GM23248 (cell line): ENCODE results near the gene PTTG1. TPM values are rescaled to one million over a fixed set of nuclear protein-coding genes. Genes with fewer than 3 reads are reported as not detected.

Experiments
- DNase-seq: peaks from one replicate; pipeline ENCODE4 v3.0.0-alpha.2; 2015
- H2AFZ ChIP-seq: fragments of 200-600 bp; sonication (generic); 2 replicates; pipeline ENCODE4 v1.6.1; 2016; ENCODE audit warnings: antibody characterized with exemption
- H3F3A ChIP-seq: fragments of 200-600 bp; sonication (generic); 2 replicates; pipeline ENCODE4 v1.6.1; 2016; ENCODE audit warnings: mild to moderate bottlenecking, antibody characterized with exemption, mixed run types; ENCODE audit not compliant: insufficient read depth
- H3K27ac ChIP-seq: fragments of 200-600 bp; sonication (generic); 2 replicates; pipeline ENCODE4 v1.5.1; 2016; ENCODE audit warnings: mild to moderate bottlenecking
- H3K27me3 ChIP-seq: fragments of 200-600 bp; sonication (generic); replicated peaks from 2 replicates; pipeline ENCODE4 v1.6.1; 2016; ENCODE audit warnings: mild to moderate bottlenecking; ENCODE audit not compliant: insufficient read depth
- H3K36me3 ChIP-seq: fragments of 200-600 bp; sonication (generic); 2 replicates; pipeline ENCODE4 v1.6.1; 2016; ENCODE audit warnings: low read depth, mild to moderate bottlenecking
- H3K4me1 ChIP-seq: fragments of 200-600 bp; sonication (generic); 2 replicates; pipeline ENCODE4 v1.6.1; 2016; ENCODE audit warnings: mild to moderate bottlenecking; ENCODE audit not compliant: insufficient read depth
- H3K4me2 ChIP-seq: fragments of 200-600 bp; sonication (generic); one replicate; pipeline ENCODE4 v1.6.1; 2016; ENCODE audit warnings: mild to moderate bottlenecking; ENCODE audit not compliant: unreplicated experiment
- H3K4me3 ChIP-seq: fragments of 200-600 bp; sonication (generic); 2 replicates; pipeline ENCODE4 v1.5.1; 2016; ENCODE audit warnings: mild to moderate bottlenecking
- H3K79me2 ChIP-seq: fragments of 200-600 bp; sonication (generic); 2 replicates; pipeline ENCODE4 v1.6.1; 2016; ENCODE audit warnings: mild to moderate bottlenecking; ENCODE audit not compliant: insufficient read depth
- H3K9ac ChIP-seq: fragments of 200-600 bp; sonication (generic); 2 replicates; pipeline ENCODE4 v1.6.1; 2016; ENCODE audit warnings: mild to moderate bottlenecking
- H3K9me2 ChIP-seq: fragments of 200-600 bp; sonication (generic); 2 replicates; pipeline ENCODE4 v1.6.1; 2016; ENCODE audit warnings: mixed run types, mild to moderate bottlenecking, moderate library complexity; ENCODE audit not compliant: insufficient read depth
- H3K9me3 ChIP-seq: fragments of 200-600 bp; sonication (generic); one replicate; pipeline ENCODE4 v1.6.1; 2017; ENCODE audit warnings: low read depth
- H4K20me1 ChIP-seq: fragments of 200-600 bp; sonication (generic); 2 replicates; pipeline ENCODE4 v1.6.0; 2016; ENCODE audit not compliant: insufficient read depth
- EZH2 ChIP-seq: fragments of 200-600 bp; sonication (generic); IDR thresholded peaks from 2 replicates; pipeline ENCODE4 v1.6.1; 2018; ENCODE audit warnings: antibody characterized with exemption, mild to moderate bottlenecking; ENCODE audit not compliant: insufficient read depth, poor library complexity, severe bottlenecking
- EZH2phosphoT487 ChIP-seq: fragments of 200-600 bp; sonication (generic); IDR thresholded peaks from 2 replicates; pipeline ENCODE4 v1.6.1; 2018; ENCODE audit warnings: antibody characterized with exemption, moderate library complexity, mild to moderate bottlenecking, low read depth; ENCODE audit not compliant: insufficient read depth
- WGBS, 2 experiments: methylation state at CpG; one replicate each; pipeline ENCODE4 v1.1.6; 2015 to 2017; ENCODE audit warnings: low lambda C conversion rate in 2 of 2, low coverage in 1 of 2; ENCODE audit errors: missing lambda C conversion rate in 2 of 2; 5-methylcytosine and 5-hydroxymethylcytosine counted together
- in situ Hi-C: fragments of 300-500 bp; cut with MboI; formaldehyde crosslinking; loops from 2 replicates; pipeline ENCODE4 v1.15.0; 2020
- polyA plus RNA-seq: library from polyadenylated mRNA; unstranded; fragments of >200 nt; fragmentation: Nextera tagmentation; extraction: Ambion mirVana; gene quantifications from 2 replicates; pipeline ENCODE4 v1.2.1, GENCODE V29; 2016
- total RNA-seq: library from RNA; depleted of rRNA; stranded (reverse); fragments of >200 nt; shearing (Covaris generic); gene quantifications from 2 replicates; pipeline ENCODE4 v1.2.3, GENCODE V29; 2014

The PTTG1 gene
- total and polyA plus RNA-seq, 2 experiments from 2014 or later, result 49.0 to 96.0 TPM

DNA sequence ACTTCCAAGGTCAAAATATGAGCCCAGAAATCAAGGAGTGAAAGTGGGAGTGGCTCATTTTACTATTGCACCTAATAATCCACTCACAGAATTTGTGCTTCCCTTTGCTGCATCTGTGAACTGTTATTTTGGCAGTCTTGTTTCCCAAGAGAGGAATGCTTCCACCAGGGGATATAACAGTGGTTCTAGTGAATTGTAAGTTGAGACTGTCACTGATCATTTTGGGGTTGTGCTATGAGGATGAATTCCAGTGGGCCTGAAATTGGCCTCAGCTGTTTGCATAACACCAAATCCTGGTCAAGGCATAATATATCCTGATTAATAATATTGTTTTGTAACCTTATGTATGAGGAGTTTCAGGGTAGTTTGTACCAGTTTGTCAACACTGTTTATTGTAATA lies 36.2 kb upstream of the PTTG1 start:
- Histone ChIP-seq H3K79me2 (no peaks in the 10 kb centered on the region), H3K9me2 (no peaks in the 10 kb centered on the region), H2AFZ (no peak overlapping the region), H3F3A (no peaks in the 10 kb centered on the region), H3K9me3 (no peaks in the 10 kb centered on the region), H4K20me1 (no peaks in the 10 kb centered on the region), H3K27ac (no peak overlapping the region), H3K4me3 (no peak overlapping the region), H3K4me2 (no peak overlapping the region), H3K9ac (no peak overlapping the region), H3K27me3 (no peaks in the 10 kb centered on the region), H3K4me1 (no peaks in the 10 kb centered on the region), H3K36me3 (no peaks in the 10 kb centered on the region)
- in situ Hi-C loops, result no loop called here
- TF ChIP-seq EZH2phosphoT487 (no peak), EZH2 (no peak)
- DNase-seq, result no peak

DNA sequence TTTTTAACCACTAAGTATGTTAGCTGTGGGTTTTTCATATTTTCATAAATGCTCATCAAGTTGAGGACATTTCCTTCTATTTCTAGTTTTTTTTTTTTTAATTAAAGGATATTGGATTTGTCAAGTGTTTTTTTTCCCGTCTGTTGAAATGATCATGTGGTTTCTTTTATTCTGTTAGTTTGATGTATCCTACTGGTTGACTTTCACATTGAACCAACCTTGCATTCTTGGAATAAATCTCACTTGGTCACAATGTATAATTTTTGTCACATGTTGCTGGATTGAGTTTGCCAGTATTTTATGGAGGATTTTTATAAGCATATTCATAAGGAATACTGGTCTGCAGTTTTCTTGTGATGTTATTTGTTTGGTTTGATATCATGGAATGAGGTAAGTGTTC lies 34.2 kb upstream of the PTTG1 start:
- H3K79me2 ChIP-seq, result no peaks in the 10 kb centered on the region
- no peak for DNase-seq
- TF ChIP-seq EZH2phosphoT487 (no peak), EZH2 (no peak)
- no peaks in the 10 kb centered on the region for H3K36me3 ChIP-seq
- no peaks in the 10 kb centered on the region for H3K27me3 ChIP-seq
- H3K9ac ChIP-seq, result no peak overlapping the region
- H2AFZ ChIP-seq, result no peak overlapping the region
- H3K4me2 ChIP-seq, result no peak overlapping the region
- no peaks in the 10 kb centered on the region for H4K20me1 ChIP-seq
- no peak overlapping the region for H3K27ac ChIP-seq
- in situ Hi-C loops, result no loop called here
- H3K4me1 ChIP-seq, result no peaks in the 10 kb centered on the region
- no peaks in the 10 kb centered on the region for H3K9me3 ChIP-seq
- H3F3A ChIP-seq, result no peaks in the 10 kb centered on the region
- no peaks in the 10 kb centered on the region for H3K9me2 ChIP-seq
- WGBS, 2 experiments, result 92 to 95% methylated on average over 1 of the region's 1 CpG
- no peak overlapping the region for H3K4me3 ChIP-seq

DNA sequence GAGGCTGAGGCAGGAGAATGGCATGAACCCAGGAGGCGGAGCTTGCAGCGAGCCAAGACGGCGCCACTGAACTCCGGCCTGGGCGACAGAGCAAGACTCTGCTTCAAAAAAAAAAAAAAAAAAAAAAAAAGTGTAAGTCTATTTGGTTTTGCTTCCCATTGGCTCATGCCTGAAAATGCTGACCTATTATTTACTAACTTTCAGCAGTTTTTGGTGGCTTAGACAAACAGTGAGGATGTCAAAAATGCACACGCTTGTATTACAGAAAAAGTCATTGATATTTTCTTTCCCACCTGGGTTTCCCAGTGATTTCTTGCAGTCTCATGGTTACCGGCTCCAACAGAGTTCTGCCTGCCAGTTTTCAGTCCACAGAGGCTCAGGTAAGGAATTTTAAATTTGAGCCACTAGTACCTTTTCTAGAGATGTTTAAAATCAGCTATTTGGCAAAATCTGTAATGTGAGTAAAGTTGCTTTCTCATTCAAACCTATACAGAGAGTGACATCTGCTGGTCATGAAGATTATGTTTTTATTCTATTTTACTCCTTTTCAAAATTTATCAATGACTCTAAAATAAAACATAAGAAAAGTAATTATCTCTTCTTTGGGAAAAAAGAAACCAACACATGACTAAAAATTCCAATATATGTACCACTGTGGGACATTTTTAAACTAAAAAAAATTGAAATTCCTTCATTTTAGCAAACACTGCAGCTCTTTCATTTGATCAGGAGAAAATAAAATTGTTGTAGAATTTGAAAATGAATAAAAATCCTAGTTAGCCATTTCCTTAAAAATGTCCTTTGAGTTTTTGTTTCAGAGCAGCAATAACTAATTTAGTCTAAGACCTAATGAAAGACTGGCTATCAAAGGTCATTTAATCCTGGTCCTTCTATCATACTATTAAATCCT lies 30.6 kb upstream of the PTTG1 start:
- WGBS, 2 experiments, result 59 to 77% methylated on average over 6 to 8 of the region's 8 CpGs
- Histone ChIP-seq H3K4me3 (no peak overlapping the region), H3K4me1 (0 out of 2 replicates have a peak, but pooled peaks cover 8% of the 10 kb centered on the region), H4K20me1 (no peaks in the 10 kb centered on the region), H3F3A (peaks cover 7% of the 10 kb centered on the region; the same call in 1 of the 2 replicates), H3K9ac (no peak overlapping the region), H3K4me2 (no peak overlapping the region), H3K36me3 (no peaks in the 10 kb centered on the region), H3K9me3 (no peaks in the 10 kb centered on the region), H3K79me2 (peaks cover 2% of the 10 kb centered on the region; the same call in 1 of the 2 replicates), H3K9me2 (no peaks in the 10 kb centered on the region), H3K27ac (no peak overlapping the region), H2AFZ (no peak overlapping the region), H3K27me3 (no peaks in the 10 kb centered on the region)
- in situ Hi-C loops, result no loop called here
- DNase-seq, result peak; percentile 62
- no peak for TF ChIP-seq EZH2phosphoT487
- TF ChIP-seq EZH2, result no peak

DNA sequence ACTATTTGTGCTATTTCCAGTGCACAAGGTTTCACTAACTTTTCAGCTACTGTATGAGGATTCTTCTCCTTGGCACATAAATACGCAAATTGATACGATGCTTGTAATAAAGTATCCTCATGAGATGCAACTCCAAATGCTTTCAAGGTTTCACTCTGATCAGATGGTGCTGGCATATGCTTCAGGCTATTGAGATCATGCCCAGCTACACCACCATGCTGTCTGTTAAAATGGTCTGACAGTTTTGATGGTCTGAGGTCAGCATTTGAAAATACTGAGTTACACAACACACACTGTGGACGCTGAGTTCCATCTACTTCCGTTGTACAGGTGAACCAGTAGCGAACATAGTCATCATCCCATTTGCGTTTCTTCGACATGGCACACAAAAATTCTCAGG lies 26.5 kb upstream of the PTTG1 start:
- no peaks in the 10 kb centered on the region for H3K9me3 ChIP-seq
- H3K36me3 ChIP-seq, result no peaks in the 10 kb centered on the region
- H3K9ac ChIP-seq, result no peak overlapping the region
- H3K4me2 ChIP-seq, result no peak overlapping the region
- H3K79me2 ChIP-seq, result peaks cover 37% of the 10 kb centered on the region
- no peak for DNase-seq
- WGBS, 2 experiments, result 75 to 76% methylated on average over 7 of the region's 7 CpGs
- no peak overlapping the region for H3K27ac ChIP-seq
- H3K4me1 ChIP-seq, result peaks cover 19% of the 10 kb centered on the region
- no peaks in the 10 kb centered on the region for H3K9me2 ChIP-seq
- no peak overlapping the region for H3K4me3 ChIP-seq
- no peak overlapping the region for H2AFZ ChIP-seq
- H3F3A ChIP-seq, result peaks cover 8% of the 10 kb centered on the region; the same call in 1 of the 2 replicates
- no peak for TF ChIP-seq EZH2phosphoT487
- no peak for TF ChIP-seq EZH2
- in situ Hi-C loops, result no loop called here
- no peaks in the 10 kb centered on the region for H4K20me1 ChIP-seq
- no peaks in the 10 kb centered on the region for H3K27me3 ChIP-seq
